ENCODE data around the gene FOLR1.

DNA sequence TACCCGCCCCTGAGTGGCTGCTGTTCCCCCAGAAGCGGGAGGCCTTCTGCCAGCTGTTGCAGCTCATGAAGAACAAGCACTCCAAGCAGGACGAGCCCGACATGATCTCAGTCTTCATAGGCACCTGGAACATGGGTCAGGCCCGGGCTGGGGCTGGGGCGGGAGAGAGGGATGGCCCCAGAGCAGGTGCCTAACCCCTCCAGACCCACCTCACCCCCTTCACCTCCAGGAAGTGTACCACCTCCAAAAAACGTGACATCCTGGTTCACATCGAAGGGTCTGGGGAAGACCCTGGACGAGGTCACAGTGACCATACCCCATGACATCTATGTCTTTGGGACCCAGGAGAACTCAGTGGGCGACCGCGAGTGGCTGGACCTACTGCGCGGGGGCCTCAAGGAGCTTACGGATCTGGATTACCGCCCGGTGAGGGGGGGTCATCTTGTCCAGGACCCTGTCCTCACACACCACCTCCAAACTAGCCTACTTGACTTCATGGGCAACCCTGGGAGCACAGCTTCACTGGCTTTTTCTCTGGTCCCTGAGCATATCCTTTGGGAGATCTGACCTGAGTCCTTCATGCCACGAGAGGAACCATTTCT lies 38.9 kb downstream of the FOLR1 start:
- no peak for TF ChIP-seq CTCF (IDR thresholded peaks at IDR 0.05)
- TF ChIP-seq POLR2A (IDR thresholded peaks at IDR 0.05) = no peak
